HCT116 (cell line): ENCODE data around the gene NEDD4. TPM values are rescaled to one million over a fixed set of nuclear protein-coding genes. Genes with fewer than 3 reads are reported as not detected.
"Not testable (repeated sequence)": the region's sequence is repeated elsewhere in the genome, so short reads cannot be mapped to it uniquely, and the experiment has no call there.

Experiments used
- ATAC-seq: fragments of 200-7000 bp; cut with Tn5 transposase; 2 replicates; pipeline ENCODE4 v1.9.1; 2020; ENCODE audit warnings: mild to moderate bottlenecking, moderate library complexity
- BruUV-seq: library from RNA; stranded (reverse); fragments of 400-500 nt; replicated peaks from 2 replicates; lab custom pipeline; 2021; lab: Mats Ljungman, UMichigan
- CTCF ChIA-PET: fragments of 300-600 bp; sonication (Branson Sonifier 250); formaldehyde crosslinking; loops from one replicate; lab custom pipeline; 2021; ENCODE audit warnings: antibody characterized with exemption; lab: Charles Lee
- POLR2A ChIA-PET: fragments of 300-600, 350-600 bp; sonication (Branson Sonifier 250); formaldehyde crosslinking; loops from one replicate; lab custom pipeline; 2021; ENCODE audit warnings: antibody characterized with exemption; lab: Charles Lee
- RAD21 ChIA-PET, 2 experiments: fragments of 300-600 bp; sonication (Branson Sonifier 250); formaldehyde crosslinking; loops; one replicate each; lab custom pipeline; 2023; ENCODE audit warnings: low total read pairs in 2 of 2; ENCODE audit not compliant: uncharacterized antibody in 2 of 2, unreplicated experiment in 2 of 2, low non-redundant PET in 1 of 2; lab: Charles Lee
- DNase-seq: peaks from one replicate; pipeline ENCODE4 v3.0.0-alpha.2; 2010; ENCODE audit warnings: low read depth, low spot score
- H2AFZ ChIP-seq: fragments of 200-600 bp; shearing (Covaris generic), sonication (generic); 2 replicates; pipeline ENCODE4 v1.6.1; 2017; ENCODE audit warnings: low read depth, mixed run types, mixed read lengths, antibody characterized with exemption, low read length; ENCODE audit not compliant: poor library complexity, severe bottlenecking
- H3K27ac ChIP-seq: 2 replicates; pipeline ENCODE4 v1.5.1; 2012; ENCODE audit warnings: low read depth, low read length
- H3K27me3 ChIP-seq: fragments of 200-600 bp; sonication (generic); 2 replicates; pipeline ENCODE4 v1.6.1; 2016; ENCODE audit warnings: mixed run types, low read length, mixed read lengths; ENCODE audit not compliant: insufficient read depth
- H3K36me3 ChIP-seq, 2 experiments: fragments of 200-500 bp in 1 of 2; fragments of 200-600 bp in 1 of 2; sonication (Bioruptor generic) in 1 of 2; sonication (generic) in 1 of 2; 2 replicates each; pipeline versions ENCODE4 v1.5.1 to v1.6.1; 2014 to 2016; ENCODE audit warnings: low read length in 2 of 2, inconsistent platforms in 1 of 2, mixed read lengths in 1 of 2, mixed run types in 1 of 2; ENCODE audit not compliant: insufficient read depth in 2 of 2, control insufficient read depth in 1 of 2
- H3K4me1 ChIP-seq, 2 experiments: fragments of 200-600 bp in 1 of 2; sonication (generic) in 1 of 2; 2 replicates each; pipeline versions ENCODE4 v1.5.1 to v1.6.1; 2012 to 2017; ENCODE audit warnings: low read length in 2 of 2, inconsistent platforms in 1 of 2, mild to moderate bottlenecking in 1 of 2, mixed read lengths in 1 of 2, mixed run types in 1 of 2, moderate library complexity in 1 of 2; ENCODE audit not compliant: insufficient read depth in 2 of 2, control insufficient read depth in 1 of 2
- H3K4me2 ChIP-seq: fragments of 200-600 bp; sonication (generic); 2 replicates; pipeline ENCODE4 v1.6.1; 2017; ENCODE audit warnings: mixed run types, low read length, mixed read lengths
- H3K4me3 ChIP-seq, 2 experiments: fragments of 200-600 bp in 1 of 2; sonication (generic) in 1 of 2; replicated peaks in 1 of 2; 2 replicates each; pipeline ENCODE4 v1.5.1; 2011 to 2016; ENCODE audit warnings: low read length in 2 of 2, control low read depth in 1 of 2, low read depth in 1 of 2, mild to moderate bottlenecking in 1 of 2, mixed read lengths in 1 of 2, mixed run types in 1 of 2
- H3K79me2 ChIP-seq: fragments of 200-600 bp; sonication (generic); 2 replicates; pipeline ENCODE4 v1.6.1; 2017; ENCODE audit warnings: mild to moderate bottlenecking, mixed run types, low read length, moderate library complexity, mixed read lengths; ENCODE audit not compliant: insufficient read depth
- H3K9ac ChIP-seq: fragments of 200-600 bp; sonication (generic); 2 replicates; pipeline ENCODE4 v1.6.1; 2016; ENCODE audit warnings: low read length, mixed read lengths
- H3K9me2 ChIP-seq: fragments of 200-600 bp; sonication (generic), shearing (Covaris generic); 2 replicates; pipeline ENCODE4 v1.6.1; 2017; ENCODE audit warnings: mixed run types, mild to moderate bottlenecking, moderate library complexity; ENCODE audit not compliant: insufficient read depth
- H3K9me3 ChIP-seq, 2 experiments: fragments of 200-500 bp in 1 of 2; fragments of 200-600 bp in 1 of 2; sonication (Bioruptor generic) in 1 of 2; sonication (generic) in 1 of 2; 2 replicates each; pipeline ENCODE4 v1.6.1; 2014 to 2017; ENCODE audit warnings: low read length in 2 of 2, mixed read lengths in 2 of 2, inconsistent platforms in 1 of 2, low read depth in 1 of 2, mild to moderate bottlenecking in 1 of 2, mixed run types in 1 of 2, moderate library complexity in 1 of 2; ENCODE audit not compliant: control insufficient read depth in 1 of 2, insufficient read depth in 1 of 2
- H4K20me1 ChIP-seq: fragments of 200-600 bp; sonication (generic), shearing (Covaris generic); 2 replicates; pipeline ENCODE4 v1.6.1; 2017; ENCODE audit warnings: mixed run types, mild to moderate bottlenecking, moderate library complexity; ENCODE audit not compliant: insufficient read depth
- ELF1 ChIP-seq: IDR thresholded peaks from 2 replicates; pipeline ENCODE4 v1.6.1; 2012; ENCODE audit warnings: low read depth, borderline replicate concordance
- FOSL1 ChIP-seq: IDR thresholded peaks from 2 replicates; pipeline ENCODE4 v1.6.1; 2012; ENCODE audit warnings: low read depth
- JUND ChIP-seq: IDR thresholded peaks from 2 replicates; pipeline ENCODE4 v1.6.1; 2012
- POLR2A ChIP-seq: IDR thresholded peaks from 2 replicates; pipeline ENCODE4 v1.7.0; 2011; ENCODE audit warnings: borderline replicate concordance; ENCODE audit not compliant: insufficient read depth, insufficient read length; ENCODE audit errors: extremely low read depth
- POLR2AphosphoS5 ChIP-seq: IDR thresholded peaks from 2 replicates; pipeline ENCODE4 v1.6.1; 2011; ENCODE audit warnings: mild to moderate bottlenecking, low read depth, low read length, moderate library complexity
- RAD21 ChIP-seq: IDR thresholded peaks from 2 replicates; pipeline ENCODE4 v1.6.1; 2012; ENCODE audit warnings: low read depth, mild to moderate bottlenecking
- SIN3A ChIP-seq: IDR thresholded peaks from 2 replicates; pipeline ENCODE4 v1.6.1; 2012; ENCODE audit warnings: low read depth
- SP1 ChIP-seq: IDR thresholded peaks from 2 replicates; pipeline ENCODE4 v1.6.1; 2012; ENCODE audit warnings: low read depth
- SRF ChIP-seq: IDR thresholded peaks from 2 replicates; pipeline ENCODE4 v1.6.1; 2012; ENCODE audit warnings: low read depth
- TCF7L2 ChIP-seq: IDR thresholded peaks from 2 replicates; pipeline ENCODE4 v1.7.0; 2011; ENCODE audit warnings: borderline replicate concordance, inconsistent platforms; ENCODE audit not compliant: insufficient read depth, insufficient read length; ENCODE audit errors: extremely low read depth
- YY1 ChIP-seq: IDR thresholded peaks from 2 replicates; pipeline ENCODE4 v1.6.1; 2011; ENCODE audit warnings: low read length, low read depth, moderate library complexity, mild to moderate bottlenecking; ENCODE audit not compliant: insufficient replicate concordance; ENCODE audit errors: extremely low read depth
- ZFX ChIP-seq: fragments of 450-650 bp; IDR thresholded peaks from 2 replicates; pipeline ENCODE4 v1.6.1; 2017
- ZNF274 ChIP-seq: fragments of 200-500 bp; sonication (Bioruptor generic); IDR thresholded peaks from 2 replicates; pipeline ENCODE4 v1.6.1; 2014; ENCODE audit warnings: mild to moderate bottlenecking, low read depth, low read length, inconsistent platforms
- intact Hi-C: fragments of 100-400 bp; cut with micrococcal nuclease; formaldehyde crosslinking; loops from 2 replicates; pipeline ENCODE4 v1.10.0; 2022
- total RNA-seq: library from RNA; stranded (reverse); gene quantifications from one replicate; pipeline ENCODE4 v1.2.1, GENCODE V29; 2021; ENCODE audit not compliant: unreplicated experiment
- TF ChIP-seq, protein P1 (sequence below), 3 experiments: fragments of 200-600 bp in 1 of 3; sonication (generic) in 1 of 3; IDR thresholded peaks in 2 of 3; conservative IDR thresholded peaks in 1 of 3; 2 replicates each; pipeline ENCODE4 v1.5.1; 2012 to 2017; ENCODE audit warnings: low read depth in 2 of 3, low read length in 2 of 3, antibody characterized with exemption in 1 of 3, borderline replicate concordance in 1 of 3, control low read depth in 1 of 3, mild to moderate bottlenecking in 1 of 3, mixed read lengths in 1 of 3, mixed run types in 1 of 3, moderate library complexity in 1 of 3; ENCODE audit not compliant: insufficient read depth in 1 of 3

NEDD4 gene
- total RNA-seq, 1 experiment from 2014 or later: 13.7 TPM

DNA sequence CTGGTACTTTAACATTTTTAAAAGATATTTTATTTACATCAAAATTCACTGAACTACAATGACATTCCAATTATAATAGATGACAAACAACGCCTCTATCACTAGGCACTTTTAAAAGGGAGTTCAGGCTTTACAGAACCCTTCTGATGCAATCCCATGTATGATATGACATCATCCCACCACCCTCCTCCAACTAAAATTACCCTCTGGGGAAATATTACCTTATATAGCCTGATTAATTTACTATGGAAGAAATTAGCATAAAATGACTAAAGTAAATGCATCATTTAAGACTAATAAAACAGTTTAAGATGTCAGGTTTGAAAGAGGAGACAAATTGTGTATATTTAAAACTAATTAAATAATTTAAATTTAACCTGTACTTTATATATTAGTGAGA lies 10.4 kb upstream of the NEDD4 start:
- H3K9ac ChIP-seq, H3K4me3 ChIP-seq, DNase-seq, intact Hi-C loops, H3K9me2 ChIP-seq, H3K79me2 ChIP-seq, BruUV-seq, H3K4me1 ChIP-seq, H3K36me3 ChIP-seq, H2AFZ ChIP-seq, POLR2A ChIA-PET, RAD21 ChIA-PET, H4K20me1 ChIP-seq, CTCF ChIA-PET, H3K9me3 ChIP-seq, H3K4me2 ChIP-seq, H3K27me3 ChIP-seq, ATAC-seq, H3K27ac ChIP-seq: not testable (repeated sequence)
- peak; percentile 77; the same call in 1 of the 2 replicates for TF ChIP-seq SRF

DNA sequence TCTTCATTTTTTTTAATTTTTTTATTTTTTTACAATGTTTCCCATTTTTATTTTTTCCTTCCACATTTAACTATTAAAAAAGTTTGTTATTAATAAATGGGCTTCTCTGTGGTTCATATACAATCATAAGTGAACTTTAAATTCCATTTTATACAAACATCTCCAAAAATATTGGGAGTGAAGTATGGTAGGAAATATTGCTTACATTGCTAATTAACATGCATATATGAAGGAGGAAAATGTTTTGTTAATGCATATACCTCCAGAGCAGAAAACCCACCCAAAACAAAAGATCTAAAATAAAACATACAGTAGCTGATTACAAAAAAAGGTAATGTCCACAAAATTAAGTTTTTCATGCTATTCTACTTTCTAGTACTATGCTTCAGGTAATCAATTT lies 9.9 kb upstream of the NEDD4 start:
- RAD21 ChIA-PET, H3K27ac ChIP-seq, H3K4me2 ChIP-seq, H3K4me3 ChIP-seq, H3K27me3 ChIP-seq, DNase-seq, H3K9me3 ChIP-seq, BruUV-seq, H2AFZ ChIP-seq, H3K9ac ChIP-seq, POLR2A ChIA-PET, H3K9me2 ChIP-seq, intact Hi-C loops, H3K36me3 ChIP-seq, ATAC-seq, CTCF ChIA-PET, H3K79me2 ChIP-seq, H4K20me1 ChIP-seq, H3K4me1 ChIP-seq: not testable (repeated sequence)

DNA sequence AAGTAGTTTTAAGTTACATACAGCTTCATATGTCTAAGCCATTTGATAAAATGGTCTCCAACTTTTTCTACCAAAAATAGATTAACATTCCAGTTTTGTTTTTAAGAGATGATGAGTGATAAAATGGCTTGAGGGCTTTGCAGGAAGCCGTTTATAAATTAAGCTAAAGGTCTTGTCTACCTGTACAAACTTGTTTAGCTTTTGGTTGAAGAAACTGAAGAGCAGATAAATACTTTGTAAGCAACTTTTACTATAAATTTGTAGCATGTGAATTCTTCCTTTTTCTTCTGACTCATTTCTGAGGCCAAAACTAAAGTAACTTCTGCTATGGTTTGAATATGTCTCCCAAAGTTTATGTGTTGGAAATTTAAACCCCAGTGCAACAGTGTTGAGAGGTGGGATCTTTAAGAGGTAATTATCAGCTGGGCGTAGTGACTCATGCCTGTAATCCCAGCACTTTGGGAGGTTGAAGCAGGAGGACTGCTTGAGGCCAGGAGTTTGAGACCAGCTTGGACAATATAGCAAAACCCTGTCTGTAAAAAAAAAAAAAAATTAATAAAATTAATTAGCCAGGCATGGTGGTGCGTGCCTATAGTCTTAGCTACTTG lies 8.2 kb upstream of the NEDD4 start:
- H3K27me3 ChIP-seq: no peaks in the 10 kb centered on the region
- no peak overlapping the region for H3K4me3 ChIP-seq
- no peaks in the 10 kb centered on the region for H3K36me3 ChIP-seq
- no peaks in the 10 kb centered on the region for H3K9me2 ChIP-seq
- H3K4me2 ChIP-seq: no peak overlapping the region
- no TSS peak for BruUV-seq
- intact Hi-C loops: no loop called here
- POLR2A ChIA-PET: no interaction called here
- no peaks in the 10 kb centered on the region for H3K79me2 ChIP-seq
- ATAC-seq (no peak), DNase-seq (no peak)
- H3K9me3 ChIP-seq: no peaks in the 10 kb centered on the region
- H4K20me1 ChIP-seq: no peaks in the 10 kb centered on the region
- H2AFZ ChIP-seq: no peak overlapping the region
- no peak overlapping the region for H3K27ac ChIP-seq
- no peak overlapping the region for H3K9ac ChIP-seq
- H3K4me1 ChIP-seq: no peaks in the 10 kb centered on the region
- CTCF ChIA-PET: interaction anchor here (1.4 kb wide), 1 partner anchor 9 kb away, joined by 3 read pairs; no protein-coding TSS in a partner anchor
- RAD21 ChIA-PET: no interaction called here
- TF ChIP-seq ELF1: no peak
- no peak for TF ChIP-seq JUND
- TF ChIP-seq RAD21: no peak
- TF ChIP-seq POLR2A: no peak
- TF ChIP-seq, protein P1, sequence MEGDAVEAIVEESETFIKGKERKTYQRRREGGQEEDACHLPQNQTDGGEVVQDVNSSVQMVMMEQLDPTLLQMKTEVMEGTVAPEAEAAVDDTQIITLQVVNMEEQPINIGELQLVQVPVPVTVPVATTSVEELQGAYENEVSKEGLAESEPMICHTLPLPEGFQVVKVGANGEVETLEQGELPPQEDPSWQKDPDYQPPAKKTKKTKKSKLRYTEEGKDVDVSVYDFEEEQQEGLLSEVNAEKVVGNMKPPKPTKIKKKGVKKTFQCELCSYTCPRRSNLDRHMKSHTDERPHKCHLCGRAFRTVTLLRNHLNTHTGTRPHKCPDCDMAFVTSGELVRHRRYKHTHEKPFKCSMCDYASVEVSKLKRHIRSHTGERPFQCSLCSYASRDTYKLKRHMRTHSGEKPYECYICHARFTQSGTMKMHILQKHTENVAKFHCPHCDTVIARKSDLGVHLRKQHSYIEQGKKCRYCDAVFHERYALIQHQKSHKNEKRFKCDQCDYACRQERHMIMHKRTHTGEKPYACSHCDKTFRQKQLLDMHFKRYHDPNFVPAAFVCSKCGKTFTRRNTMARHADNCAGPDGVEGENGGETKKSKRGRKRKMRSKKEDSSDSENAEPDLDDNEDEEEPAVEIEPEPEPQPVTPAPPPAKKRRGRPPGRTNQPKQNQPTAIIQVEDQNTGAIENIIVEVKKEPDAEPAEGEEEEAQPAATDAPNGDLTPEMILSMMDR (IDR thresholded peaks at IDR 0.05 in 2 of 3, conservative IDR thresholded peaks at IDR 0.05 in 1 of 3; ENCODE audit: borderline replicate concordance in 1 of 3, insufficient read depth in 1 of 3, low read depth in 2 of 3, low read length in 2 of 3): no peak
- no peak for TF ChIP-seq POLR2AphosphoS5
- no peak for TF ChIP-seq TCF7L2
- no peak for TF ChIP-seq FOSL1
- no peak for TF ChIP-seq SIN3A
- no peak for TF ChIP-seq SP1
- no peak for TF ChIP-seq ZNF274
- TF ChIP-seq ZFX: no peak
- no peak for TF ChIP-seq YY1
